G401.6 (cell line): ENCODE data around the gene CCDC85A.
"Not testable (repeated sequence)": the region's sequence is repeated elsewhere in the genome, so short reads cannot be mapped to it uniquely, and the experiment has no call there.

ENCODE experiments used
- FAIRE-seq: peaks from 2 replicates; lab custom pipeline; 2012; peaks lifted over from hg19 to GRCh38; lab: Jason Lieb, UNC

The CCDC85A gene

DNA sequence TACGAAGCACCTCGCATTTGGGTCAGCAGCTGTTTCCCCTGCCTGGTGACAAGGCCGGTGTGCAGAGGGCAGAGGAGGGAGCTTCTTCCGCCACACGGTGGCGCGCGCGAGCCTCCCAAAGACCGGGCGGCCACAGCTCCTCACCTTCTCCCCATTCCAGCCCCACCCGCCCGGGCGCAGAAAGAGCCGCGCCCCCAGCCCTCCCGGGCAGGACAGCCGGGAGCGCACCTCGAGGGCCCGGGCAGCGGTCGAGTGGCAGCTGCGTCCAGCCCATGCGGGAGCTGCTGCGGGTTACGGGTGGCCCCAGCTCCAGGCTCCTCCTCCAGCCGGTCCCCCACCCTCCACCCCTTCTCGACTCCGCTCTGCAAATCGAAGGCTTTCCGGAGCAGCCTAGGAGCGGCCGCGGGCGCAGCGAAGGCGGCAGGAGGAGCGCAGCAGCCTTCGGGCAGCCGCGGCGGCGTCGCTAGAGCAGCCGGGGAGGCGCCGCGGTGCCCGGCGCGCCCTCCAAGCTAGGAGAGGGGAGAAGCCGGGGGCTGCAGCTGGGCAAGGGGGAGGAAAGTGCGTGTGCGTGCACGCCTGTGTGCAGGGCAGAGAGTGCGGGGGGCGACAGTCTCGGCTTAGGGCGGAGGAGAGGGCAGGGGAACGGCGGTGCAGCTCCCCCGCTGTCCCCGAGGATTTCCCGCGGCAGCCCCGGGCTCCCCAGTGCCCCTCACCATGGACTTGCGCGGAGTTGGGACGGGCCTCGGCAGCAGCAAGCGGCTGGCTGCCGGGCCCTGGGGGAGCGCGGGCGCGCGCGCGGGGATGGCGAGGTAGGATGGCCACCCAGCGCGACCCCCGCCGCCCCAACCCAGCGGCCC lies at the start of gene CCDC85A:
Gene CCDC85A, plus strand, starts transcription at position 348 of the 857 bp plus-strand sequence. CDS start 635 bp downstream, outside the sequence.
- FAIRE-seq: no peak

DNA sequence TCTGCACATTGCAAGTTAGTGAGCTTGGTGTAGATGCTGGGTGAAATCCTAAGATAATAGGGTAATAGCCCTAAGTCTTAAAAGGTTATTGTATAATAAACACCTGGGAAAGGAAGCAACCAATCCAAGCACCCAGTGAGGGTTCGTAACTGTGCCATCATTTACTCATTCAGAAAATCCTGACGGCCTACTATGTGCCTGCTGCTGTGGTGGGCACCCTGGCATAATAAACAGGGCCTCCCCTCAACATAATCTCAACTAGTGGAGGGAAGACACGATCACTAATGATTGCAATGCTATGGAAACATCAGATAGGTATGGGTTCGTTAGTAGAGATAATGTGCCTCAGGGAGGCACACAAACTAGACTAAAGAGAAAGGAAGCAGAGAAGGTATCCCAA lies 48.9 kb upstream of the CCDC85A start:
- FAIRE-seq: no peak

DNA sequence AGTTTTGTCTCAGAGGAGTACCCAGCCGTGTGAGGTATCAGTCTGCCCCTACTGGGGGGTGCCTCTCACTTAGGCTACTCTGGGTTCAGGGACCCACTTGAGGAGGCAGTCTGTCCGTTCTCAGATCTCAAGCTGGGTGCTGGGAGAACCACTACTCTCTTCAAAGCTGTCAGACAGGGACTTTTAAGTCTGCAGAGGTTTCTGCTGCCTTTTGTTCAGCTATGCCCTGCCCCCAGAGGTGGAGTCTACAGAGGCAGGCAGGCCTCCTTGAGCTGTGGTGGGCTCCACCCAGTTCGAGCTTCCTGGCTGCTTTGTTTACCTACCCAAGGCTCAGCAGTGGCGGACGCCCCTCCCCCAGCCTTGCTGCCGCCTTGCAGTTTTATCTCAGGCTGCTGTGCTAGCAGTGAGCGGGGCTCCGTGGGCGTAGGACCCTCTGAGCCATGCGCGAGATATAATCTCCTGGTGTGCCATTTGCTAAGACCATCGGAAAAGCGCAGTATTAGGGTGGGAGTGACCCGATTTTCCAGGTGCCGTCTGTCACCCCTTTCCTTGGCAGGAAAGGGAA lies 41.2 kb upstream of the CCDC85A start:
- FAIRE-seq: not testable (repeated sequence)

DNA sequence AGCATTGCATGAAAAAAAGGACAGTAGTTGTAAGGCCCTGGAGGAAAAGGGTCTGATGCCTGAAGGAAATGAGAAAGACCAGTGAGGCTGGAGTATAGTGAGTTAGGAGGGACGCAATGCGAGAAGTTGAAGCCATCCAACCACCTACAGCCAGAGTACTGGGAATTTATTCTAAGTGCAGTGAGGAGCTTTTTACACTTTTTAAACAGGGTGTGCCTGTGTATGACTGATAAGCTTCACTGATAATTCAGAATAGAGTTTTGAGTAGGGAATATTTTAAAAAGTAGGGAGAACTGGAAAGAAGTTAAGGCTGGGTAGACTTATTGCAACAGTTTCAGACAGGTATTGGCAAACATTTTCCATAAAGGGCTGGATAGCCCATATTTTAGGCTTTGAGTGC lies 35.9 kb upstream of the CCDC85A start:
- no peak for FAIRE-seq

DNA sequence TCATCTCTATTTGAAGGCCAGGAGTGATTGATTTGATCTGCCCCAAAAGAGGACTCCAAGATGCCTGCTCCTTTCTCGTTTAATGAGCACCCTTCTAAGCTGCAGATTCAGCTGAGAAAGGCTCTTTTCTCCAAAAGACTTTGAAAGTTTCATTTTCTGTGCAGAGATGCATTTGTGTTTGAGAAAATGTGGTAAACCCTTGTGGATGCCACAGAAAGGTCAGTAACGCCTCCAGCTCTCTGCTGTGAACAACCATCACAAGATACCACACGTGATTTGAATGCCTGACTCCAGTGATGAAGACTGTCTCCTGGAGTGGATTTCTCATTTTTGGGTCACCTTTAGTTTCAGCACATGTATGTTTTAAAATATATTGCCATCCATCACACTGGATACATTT lies 35.0 kb upstream of the CCDC85A start:
- FAIRE-seq: no peak

DNA sequence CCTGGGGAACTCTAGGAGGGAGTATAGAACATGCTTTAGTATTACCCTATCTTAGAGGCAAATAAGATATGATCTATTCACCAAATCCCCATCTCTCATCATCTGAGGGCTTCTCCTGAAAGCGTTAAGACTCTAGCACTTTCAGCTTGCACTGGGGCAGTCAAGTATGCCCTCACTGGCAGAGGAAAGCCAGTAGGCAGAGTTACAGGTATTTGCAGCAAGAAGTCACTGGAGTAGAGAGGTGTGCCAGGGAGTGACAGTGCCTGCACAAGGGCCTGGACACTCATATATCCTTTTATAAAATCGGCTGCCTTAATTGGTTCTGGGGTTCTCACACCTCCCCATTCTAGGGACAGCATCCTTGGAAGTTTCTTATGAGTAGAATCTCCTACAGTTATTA lies 31.9 kb upstream of the CCDC85A start:
- FAIRE-seq: no peak

DNA sequence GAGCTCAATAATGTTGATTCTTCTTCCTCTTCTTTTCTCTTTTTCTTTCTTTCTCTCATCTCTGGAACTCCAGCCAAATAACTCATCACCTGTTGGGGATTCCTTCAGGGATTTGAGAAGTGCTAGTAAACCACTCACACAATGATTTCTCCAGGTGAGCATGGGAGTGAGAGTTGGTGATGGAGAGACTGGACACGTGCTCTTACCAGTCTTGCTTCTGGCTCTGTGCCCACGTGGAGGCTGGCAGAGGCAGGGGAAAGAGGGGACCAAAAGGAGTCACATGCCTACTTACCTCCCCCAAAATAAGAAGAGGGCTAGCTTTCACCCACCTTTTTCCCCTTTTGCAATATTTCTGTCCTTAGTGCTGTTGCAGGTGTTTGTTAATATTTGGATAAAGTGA lies 28.6 kb upstream of the CCDC85A start:
- FAIRE-seq: no peak

DNA sequence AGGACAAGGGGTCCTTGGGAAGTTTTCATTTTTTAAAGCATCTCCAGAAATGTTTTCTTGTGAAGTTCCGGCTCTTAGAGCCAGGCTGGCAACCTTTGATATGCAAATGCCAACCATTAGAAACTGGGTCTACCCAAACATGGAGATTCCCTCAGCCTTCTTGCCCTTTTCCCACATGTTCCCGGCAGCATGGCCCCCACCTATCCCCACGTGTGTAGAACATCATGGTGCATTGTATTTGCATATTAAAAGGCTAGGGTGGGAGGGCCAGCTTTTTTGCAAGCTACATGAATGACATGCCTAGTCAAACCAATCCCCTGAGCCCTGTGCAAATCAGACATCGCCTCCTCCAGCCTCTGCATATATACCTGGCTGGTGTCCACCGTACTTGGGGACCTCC lies 23.9 kb upstream of the CCDC85A start:
- not testable (repeated sequence) for FAIRE-seq

DNA sequence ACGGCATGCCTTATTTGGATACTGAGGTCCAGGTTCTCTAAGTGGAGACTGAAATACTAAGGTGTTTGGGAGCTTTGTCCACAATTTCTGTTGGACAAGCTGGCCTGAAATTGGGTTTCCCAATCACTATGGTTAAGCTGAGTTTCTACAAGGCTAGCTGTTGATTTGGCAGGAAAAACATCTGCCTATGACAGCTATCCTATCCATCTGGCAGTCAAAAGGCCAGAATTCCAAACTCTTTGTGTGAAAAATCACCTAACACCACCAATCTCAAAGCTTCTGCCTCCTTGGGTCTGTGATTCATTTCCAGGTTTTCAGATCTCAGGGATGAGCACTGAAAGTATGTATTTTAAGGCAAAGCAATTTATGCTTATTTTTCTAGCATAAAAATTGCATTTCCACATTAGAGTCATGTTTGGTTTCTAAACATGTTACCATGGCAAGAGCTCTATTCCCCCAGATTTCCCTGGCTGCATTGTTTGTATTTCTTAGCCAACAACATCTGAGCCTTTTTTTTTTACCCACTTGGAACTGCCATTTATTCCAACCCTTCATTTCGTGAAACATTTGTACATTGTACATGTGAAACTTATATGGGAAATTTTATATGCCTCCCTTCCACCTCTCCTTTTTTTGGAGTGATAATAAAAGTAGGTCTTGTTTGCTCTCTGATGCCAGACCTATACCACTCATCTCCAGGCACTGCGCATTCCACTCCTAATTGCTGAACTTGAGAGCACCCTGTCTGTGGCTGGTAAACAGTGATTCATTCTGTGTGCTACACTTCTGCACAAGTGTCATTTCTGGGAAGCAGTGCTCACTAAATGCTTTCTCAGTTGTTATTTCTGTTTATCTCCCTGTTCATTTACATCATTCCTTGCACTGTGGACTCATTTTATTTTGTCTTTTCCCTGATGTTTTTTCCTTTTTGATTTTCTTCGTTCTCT lies 15.9 kb upstream of the CCDC85A start:
- no peak for FAIRE-seq

DNA sequence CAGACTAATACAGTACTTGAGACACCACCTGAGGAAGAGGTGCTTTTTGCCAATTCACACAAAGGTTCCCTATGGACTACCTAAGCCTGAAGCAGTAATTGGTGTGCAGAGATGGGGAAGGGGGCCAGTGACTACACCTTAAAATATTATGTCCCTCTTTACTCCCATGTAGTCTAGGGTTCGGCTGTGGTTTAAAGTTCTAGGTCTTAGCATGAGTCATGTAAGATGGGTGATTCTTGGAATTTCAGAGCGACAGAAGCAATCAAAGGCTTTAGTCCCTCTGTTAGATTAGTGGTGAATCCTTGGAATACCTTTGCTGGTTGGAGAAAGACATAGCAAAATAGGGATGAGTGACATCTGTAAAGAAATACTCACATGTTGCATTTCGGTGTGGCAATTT lies 14.3 kb upstream of the CCDC85A start:
- FAIRE-seq: no peak

DNA sequence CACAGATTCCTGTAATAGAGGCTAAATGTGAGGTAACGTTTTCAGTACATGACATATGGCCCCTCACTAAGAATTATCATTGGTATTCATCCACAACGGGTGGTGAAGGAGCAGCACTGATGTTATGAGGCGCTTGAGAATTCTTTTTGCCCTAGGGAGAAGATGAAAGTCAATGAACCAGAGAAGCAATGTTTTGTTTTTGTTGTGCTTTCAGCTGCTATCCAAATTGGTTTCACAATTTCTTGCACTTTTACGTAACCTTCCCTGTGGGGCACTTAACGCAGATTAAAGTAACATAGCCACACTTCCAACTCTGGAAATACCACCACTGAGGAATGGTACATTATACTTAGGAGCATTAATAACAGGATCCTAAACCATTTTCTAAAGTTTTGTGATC lies 13.3 kb upstream of the CCDC85A start:
- FAIRE-seq: no peak

DNA sequence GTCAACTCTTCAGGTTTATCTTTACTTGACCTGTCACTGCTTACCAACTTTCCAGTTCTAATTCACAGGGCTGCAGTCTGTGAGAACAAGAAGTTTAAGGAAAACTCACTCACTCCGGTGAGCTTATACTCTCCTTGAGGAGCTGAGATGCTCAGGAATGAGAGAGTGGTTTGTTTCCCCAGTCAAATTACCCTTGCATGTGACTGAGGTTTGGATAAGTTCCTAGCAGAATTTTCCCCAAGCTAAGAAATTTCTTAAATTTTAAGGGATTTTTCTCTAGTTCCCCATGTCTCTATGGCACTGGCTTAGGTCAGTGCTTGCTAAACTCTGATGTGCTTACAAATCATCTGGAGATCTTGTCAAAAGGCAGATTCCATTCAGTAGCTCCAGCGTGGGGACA lies 12.8 kb upstream of the CCDC85A start:
- FAIRE-seq: no peak

DNA sequence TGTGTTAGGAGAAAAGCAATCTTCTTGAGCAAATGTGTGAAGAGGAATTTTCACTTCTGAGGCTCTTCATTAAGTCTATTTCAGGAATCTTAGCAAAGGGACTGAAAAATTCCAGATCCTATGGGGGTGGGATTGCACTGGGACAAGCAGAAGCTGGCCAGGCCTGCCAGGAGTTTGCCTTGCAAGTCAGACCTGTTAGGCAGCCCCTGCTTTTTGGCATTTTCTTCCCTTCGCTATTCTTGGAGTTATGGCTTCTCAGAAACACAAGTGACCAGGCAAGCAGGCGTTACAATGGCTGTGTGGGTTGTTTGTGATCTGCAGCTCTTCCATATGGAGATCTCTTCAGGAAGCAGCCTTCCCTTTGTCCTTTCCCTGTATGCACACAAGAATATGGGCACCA lies 8.0 kb upstream of the CCDC85A start:
- FAIRE-seq: no peak

DNA sequence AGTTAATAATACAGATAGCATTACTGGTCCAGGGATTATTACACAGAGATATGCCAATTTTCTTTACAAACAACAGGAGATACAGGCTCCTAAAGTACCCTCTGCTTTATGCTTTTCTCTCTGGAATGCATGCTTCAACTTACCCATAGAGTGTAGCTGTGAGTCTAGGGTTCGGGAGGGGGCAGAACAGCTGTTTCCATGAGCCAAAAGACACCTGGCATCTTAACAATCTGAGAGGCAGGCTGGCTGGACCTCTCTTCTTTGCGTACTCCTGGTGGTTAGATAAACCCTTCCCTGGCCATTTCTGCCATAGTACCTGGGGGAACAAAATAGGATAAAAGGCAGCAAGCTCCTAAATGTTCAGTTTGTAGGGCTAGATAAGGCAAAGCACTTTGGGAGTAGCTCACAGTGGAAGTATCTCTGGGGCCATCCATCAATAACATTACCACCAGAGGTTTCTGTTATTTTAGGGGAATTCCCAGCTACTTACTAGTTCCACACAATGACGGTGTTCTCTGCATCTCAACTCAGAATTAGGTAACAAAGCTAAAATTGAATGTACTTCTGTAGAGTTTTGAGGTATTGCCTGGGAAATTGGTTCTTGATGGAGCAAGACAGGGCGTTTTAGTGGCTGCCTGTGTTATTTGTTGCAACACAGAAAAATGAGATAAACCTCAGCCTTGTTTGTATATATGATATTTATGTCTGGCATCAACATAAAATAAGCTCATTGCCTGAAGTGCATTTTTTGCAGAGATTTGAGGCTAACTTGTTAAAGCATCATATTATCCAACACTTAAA lies 6.2 kb upstream of the CCDC85A start:
- FAIRE-seq: no peak

DNA sequence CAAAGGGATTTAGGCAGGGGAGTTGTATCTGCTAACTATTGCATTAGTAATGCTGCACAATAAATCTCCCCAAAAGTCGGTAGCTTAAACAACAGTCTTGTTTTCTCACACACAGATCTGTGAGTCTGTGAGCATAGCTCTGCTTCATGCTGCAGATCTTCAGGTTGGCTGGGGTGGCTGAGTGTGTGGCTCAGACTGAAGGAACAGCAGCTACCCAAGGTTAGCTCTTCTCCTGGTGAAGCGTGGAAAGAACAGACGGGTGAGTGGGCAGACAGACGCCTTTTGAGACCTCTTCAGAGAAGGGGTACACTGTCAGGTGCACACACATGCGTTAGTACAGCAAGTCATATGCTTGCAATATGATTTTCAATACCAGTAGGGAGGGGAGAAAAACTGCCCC lies 3.9 kb upstream of the CCDC85A start:
- FAIRE-seq: no peak

DNA sequence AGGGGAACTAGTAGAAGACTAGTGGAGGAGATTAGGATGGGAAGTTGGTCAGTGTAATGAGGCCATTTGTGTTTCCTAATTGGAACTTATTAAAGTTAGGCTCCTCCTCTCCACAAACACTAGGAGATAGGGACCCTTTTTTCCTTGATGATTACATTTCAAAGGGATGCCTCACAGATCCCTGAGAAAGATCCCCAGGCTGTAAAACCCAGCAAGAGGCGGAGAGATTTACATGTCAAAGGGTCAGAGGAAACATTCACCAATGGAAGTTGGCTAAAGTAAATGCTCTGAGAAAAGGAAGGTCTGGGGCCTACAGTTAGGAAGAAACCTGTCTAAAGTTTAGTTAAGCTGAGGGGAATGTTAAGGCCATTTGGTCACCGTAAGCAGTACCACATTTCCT lies 1.4 kb upstream of the CCDC85A start:
- FAIRE-seq: no peak

DNA sequence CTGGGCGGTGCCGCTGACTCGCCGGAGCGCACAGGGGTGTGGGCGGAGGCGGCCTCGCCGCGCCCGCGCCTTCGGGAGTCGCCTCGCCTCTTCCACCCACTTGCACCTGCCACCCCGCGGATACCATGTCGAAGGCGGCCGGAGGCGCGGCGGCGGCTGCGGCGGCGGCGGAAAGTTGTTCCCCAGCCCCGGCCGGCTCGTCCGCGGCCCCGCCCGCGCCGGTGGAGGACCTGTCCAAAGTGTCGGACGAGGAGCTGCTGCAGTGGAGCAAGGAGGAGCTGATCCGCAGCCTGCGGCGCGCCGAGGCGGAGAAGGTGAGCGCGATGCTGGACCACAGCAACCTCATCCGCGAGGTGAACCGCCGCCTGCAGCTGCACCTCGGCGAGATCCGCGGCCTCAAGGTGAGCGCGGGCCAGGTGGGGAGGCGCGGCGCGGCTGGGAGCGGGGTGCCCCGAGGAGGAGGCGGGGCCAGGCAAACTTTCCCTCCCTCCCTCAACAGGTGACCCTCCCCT lies 766 bp downstream of the CCDC85A start:
- FAIRE-seq: no peak

DNA sequence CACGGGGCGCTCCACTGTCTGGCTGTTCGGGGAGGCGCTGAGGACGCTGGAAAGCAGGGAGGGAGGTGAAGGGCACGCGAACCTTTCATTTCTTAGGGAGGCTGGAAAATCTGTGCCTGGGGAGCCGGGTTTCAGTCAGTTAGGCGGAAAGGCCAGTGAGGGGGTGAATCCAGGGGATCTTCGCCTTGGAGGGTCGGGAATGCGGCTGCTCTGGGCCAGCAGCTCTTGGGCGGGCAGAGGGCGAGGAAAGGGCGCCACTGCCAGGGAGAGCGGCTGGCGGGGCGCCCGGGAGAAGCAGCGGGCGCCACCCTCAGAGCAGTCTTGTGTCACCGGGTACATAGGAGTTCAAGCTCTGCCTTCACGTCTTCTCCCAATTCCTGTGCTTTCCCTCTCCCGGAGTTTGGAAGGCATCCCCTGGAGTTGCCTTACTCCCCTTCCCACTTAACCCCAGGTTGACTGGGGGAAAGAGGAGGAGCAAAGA lies 1.4 kb downstream of the CCDC85A start:
- no peak for FAIRE-seq

DNA sequence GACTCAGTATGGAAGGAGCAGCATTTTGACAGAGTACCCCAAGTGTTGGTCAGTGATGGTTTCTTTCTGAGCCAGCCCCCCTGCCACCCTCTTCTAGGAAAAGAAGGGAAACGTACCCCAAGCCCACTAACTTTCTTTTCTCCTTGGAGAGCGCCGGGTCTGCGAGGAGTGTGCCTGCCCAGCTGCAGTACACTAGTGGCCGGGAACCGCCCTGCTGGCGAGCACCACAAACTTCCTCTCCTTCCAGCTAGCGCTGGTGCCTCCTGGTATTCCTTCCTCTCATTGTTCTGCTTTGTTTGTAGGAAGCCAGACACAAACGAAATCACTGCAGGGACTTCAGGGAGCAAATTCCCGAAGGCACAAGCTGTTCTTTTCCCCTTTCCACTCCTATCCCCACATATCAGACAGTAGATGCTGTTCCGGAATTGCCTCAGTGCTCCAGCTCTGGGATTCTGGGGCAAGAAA lies 1.8 kb downstream of the CCDC85A start:
- FAIRE-seq: no peak

DNA sequence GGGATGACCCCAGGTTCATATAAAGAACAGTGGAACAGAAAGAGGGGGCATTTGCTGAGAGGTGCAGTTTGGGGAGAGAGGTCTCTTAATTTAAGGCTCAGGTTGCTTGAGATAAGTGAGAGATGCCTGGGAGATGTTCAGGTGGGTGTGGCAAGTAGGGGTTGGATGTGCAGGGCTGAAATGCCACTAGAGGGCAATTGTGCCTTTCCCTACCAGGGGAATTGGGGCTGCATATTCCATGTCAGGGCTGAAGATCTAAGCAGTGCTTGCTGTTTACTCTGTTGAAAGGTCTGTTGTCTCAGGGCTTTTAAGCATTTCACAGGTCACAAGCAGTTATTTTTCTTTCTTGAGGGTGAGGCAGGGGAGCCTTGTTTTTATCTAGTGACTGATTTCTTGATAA lies 7.8 kb downstream of the CCDC85A start:
- FAIRE-seq: no peak

DNA sequence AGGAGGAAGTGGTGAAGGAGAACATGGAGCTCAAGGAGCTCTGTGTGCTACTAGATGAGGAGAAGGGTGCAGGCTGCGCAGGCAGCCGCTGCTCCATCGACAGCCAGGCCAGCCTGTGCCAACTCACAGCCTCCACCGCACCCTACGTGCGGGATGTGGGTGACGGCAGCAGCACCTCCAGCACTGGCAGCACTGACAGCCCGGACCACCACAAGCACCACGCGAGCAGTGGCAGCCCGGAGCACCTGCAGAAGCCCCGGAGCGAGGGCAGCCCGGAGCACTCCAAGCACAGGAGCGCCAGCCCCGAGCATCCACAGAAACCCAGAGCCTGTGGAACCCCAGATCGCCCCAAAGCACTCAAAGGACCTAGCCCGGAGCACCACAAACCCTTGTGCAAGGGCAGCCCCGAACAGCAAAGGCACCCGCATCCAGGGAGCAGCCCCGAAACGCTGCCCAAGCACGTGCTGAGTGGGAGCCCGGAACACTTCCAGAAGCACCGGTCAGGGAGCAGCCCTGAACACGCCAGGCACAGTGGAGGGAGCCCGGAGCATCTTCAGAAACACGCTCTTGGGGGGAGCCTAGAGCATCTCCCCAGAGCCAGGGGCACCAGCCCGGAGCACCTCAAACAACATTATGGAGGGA lies 9.0 kb downstream of the CCDC85A start:
- no peak for FAIRE-seq
